Stimulated activated CD8-positive, alpha-beta memory T cell treated with anti-CD3 and anti-CD28 coated beads, Interleukin-12 subunit alpha, Interleukin-12 subunit beta, amount 100 ng/mL, for 24 hours (primary cell): Measurements from ENCODE around the gene CFAP70.
"Not testable (repeated sequence)": the region's sequence is repeated elsewhere in the genome, so short reads cannot be mapped to it uniquely, and the experiment has no call there.

ENCODE experiments used
- DNase-seq: peaks from one replicate; pipeline ENCODE4 v3.0.0-alpha.2; 2020; ENCODE audit errors: extremely low read depth

The CFAP70 gene

DNA sequence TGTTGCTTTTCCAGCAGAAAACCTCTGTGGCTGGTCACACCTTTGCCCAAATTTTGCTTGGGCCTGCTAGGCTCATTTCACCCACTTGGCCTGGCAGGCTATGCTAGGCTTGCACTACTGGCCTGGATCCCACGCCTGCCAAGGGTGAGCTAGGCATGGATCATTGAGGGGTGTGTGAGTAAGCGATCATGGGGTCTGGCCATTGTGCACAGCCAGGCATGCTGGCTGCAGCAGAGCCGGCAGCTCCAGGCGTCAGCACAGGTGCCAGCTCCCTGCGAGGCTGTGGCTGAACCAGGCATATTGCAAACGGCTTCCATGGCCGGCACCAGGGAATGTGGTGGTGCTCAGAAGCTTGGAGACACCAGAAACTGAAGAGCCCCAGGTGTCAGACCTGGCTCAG, 19.2 kb downstream of the CFAP70 start:
- no peak for DNase-seq

DNA sequence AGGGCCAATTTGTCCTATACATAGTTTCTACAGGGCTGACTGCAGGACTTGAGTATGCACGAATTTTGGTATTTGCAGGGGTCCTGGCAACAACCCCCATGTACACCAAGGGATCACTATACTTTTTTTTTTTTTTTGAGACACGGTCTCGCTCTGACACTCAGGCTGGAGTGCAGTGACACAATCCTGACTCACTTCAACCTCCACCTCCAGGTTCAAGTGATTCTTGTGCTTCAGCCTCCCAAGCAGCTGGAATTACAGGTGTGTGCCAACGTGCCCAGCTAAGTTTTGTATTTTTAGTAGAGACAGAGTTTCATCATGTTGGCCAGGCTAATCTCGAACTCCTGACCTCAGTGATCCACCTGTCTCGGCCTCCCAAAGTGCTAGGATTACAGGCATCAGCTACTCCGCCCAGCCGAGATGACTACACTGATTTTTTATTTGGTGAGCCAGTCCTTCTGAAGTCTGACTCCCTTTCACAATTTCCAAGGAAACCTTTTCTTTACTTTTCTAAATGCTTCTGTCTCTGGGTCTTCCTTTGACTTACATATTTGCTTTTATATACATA, 19.8 kb downstream of the CFAP70 start:
- no peak for DNase-seq

DNA sequence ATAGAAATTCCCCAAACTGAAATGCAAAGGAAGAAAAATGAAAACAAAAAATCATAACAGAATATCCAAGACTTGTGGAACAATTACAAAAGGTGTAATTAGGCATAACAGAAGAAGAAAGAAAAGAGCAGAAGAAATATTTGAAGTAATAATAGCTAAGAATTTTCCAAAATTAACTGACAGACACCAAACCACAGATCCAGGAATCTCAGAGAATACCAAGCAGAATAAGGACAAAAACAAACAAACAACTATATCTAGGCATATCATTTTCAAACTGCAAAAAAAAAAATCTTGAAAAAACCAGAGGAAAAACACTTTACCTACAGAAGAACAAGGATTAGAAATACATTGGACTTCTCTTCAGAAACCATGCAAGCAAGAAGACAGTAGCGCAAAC, 25.5 kb downstream of the CFAP70 start:
- DNase-seq: no peak

DNA sequence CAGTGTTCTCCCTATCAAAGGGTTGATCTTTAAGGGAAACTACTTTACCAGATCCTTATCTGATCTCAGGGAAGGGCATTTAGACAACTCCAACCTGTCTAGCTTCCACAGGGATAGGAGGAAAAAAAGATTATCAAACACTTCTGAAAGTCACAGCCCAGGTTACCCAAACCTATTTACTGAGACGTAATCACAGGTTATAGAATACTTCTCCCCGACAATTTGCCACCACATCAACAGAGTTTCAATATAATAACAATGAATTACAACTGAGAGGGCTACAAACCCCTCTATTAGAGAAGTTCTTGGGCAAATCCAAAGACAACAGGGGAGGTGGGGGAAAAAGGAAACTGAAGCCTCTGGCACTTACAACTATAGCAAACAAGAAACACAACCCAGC, 26.3 kb downstream of the CFAP70 start:
- no peak for DNase-seq

DNA sequence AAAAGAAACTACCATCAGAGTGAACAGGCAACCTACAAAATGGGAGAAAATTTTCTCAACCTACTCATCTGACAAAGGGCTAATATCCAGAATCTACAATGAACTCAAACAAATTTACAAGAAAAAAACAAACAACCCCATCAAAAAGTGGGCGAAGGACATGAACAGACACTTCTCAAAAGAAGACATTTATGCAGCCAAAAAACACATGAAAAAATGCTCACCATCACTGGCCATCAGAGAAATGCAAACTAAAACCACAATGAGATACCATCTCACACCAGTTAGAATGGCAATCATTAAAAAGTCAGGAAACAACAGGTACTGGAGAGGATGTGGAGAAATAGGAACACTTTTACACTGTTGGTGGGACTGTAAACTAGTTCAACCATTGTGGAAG, 30.1 kb downstream of the CFAP70 start:
- not testable (repeated sequence) for DNase-seq

DNA sequence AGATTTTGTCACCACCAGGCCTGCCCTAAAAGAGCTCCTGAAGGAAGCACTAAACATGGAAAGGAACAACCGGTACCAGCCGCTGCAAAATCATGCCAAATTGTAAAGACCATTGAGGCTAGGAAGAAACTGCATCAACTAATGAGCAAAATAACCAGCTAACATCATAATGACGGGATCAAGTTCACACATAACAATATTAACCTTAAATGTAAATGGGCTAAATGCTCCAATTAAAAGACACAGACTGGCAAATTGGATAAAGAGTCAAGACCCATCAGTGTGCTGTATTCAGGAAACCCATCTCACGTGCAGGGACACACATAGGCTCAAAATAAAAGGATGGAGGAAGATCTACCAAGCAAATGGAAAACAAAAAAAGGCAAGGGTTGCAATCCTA, 33.4 kb downstream of the CFAP70 start:
- DNase-seq: not testable (repeated sequence)

DNA sequence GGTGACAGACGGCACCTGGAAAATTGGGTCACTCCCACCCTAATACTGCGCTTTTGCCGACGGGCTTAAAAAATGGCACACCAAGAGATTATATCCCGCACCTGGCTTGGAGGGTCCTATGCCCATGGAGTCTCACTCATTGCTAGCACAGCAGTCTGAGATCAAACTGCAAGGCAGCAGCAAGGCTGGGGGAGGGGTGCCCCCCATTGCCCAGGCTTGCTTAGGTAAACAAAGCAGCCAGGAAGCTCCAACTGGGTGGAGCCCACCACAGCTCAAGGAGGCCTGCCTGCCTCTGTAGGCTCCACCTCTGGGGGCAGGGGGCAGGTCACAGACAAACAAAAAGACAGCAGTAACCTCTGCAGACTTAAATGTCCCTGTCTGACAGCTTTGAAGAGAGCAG, 35.1 kb downstream of the CFAP70 start:
- not testable (repeated sequence) for DNase-seq

DNA sequence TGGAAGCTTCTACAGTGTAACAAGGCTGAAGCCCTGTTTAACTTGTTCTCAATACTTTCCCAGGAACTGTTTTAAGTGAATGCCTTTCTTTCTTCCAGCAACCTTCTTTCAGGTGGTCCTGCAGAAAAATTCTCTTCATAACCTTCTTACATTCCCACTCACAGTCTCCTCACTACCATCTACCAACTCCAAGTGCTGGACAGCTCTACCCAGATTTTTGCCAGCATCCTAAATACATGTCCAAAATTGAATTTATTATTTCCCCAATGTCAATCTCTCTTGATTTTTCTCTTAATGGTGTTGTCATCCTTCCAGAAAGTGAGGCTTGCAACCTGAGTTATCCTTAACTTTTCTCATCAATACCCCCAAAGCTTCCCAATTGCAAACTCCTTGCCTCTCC, 48.2 kb downstream of the CFAP70 start:
- no peak for DNase-seq

DNA sequence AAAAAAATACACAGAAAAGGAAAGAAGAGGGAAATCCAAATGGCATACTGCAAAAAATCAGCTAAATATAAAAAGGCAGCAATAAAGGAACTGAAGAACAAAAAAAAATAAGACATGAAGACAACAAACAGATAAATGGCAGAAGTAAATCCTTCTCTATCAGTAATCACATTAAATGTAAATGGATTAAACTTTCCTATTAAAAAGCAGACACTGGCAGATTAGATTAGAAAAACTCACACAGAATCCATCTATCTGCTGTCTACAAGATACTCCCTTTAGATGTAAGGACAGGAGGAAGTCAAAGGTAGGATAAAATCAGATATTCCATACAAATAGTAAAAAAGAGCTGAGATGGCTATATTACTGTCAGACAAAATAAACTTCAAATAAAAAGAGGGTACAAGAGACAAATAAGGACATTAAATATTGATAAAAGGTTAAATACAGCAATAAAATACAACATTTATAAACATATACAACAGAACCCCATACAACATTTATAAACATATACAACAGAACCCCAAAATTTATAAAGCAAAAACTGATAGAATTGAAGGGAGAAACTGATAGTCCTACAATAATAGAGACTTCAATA, 51.4 kb downstream of the CFAP70 start:
- no peak for DNase-seq

DNA sequence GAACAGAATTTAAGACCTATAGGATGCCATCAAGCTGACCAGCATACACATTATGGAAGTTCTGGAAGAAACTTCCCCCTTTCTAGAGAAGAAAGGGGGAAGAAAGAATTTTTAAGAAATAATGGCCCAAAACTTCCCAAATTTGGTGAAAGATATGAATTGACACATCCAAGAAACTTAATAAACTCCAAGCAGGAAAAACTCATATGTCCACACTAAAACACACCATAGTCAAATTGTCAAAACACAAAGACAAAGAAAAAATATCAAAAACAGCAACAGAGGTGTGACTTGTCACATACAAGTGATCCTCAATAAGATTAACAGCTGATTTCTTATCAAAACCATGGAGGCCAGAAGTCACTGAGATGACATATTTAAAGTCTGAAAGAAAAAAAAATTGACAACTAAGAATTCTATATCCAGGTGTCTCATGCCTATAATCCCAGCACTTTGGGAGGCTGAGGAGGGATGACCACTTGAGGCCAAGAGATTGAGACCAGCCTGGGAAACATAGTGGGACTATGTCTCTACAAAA, 52.4 kb downstream of the CFAP70 start:
- no peak for DNase-seq

DNA sequence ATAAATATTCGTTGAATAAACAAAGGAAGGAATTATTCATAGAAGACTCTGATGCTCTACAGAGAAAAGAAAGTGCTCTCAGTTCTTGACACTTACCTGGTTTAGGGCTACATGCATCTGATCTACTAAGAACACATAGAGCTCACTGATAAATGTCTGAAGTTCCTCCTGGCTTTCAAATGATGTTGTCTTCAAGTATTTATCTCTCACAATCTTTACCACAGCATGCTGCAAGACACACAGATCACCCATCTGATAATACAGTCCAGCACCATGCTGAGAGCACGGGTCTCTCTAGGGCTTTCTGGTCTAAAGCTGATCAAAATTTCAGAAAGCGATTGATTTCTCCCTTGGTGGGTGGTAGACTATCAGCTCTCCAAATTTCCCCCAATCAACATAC, 61.7 kb downstream of the CFAP70 start:
- no peak for DNase-seq

DNA sequence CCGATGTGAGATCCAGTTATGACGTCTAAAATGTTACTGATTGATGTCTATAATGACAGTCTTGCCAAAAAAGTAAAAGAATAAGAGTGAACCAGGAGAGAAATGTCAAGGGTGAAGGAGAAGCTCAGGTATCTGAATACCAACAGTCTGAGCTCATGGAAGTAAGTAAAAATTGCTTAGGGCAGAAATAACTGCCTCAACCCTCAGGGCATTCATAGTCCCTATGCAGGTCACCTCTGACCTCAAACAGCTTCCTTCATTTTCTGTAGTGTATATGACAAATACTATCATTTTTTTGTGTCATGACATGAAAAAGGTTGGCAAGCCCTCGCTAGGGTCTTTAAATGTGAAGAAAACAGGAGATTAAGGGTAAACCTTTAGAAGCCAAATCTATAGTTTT, 65.2 kb downstream of the CFAP70 start:
- DNase-seq: no peak

DNA sequence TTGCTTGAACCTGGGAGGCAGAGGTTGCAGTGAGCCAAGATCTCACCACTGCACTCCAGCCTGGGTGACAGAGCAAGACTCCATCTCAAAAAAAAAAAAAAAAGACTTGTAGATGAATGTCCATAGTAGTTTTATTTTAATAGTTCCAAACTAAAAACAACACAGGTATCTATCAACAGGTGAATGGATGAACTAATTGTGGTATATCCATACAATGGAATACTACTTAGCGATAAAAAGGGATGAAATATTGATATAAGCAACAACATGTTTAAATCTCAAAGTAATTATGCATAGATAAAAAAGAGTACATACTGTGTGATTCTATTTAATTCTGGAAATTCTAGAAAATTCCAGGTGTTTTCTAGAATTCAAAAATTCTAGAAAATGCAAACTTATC, 68.7 kb downstream of the CFAP70 start:
- DNase-seq: no peak

DNA sequence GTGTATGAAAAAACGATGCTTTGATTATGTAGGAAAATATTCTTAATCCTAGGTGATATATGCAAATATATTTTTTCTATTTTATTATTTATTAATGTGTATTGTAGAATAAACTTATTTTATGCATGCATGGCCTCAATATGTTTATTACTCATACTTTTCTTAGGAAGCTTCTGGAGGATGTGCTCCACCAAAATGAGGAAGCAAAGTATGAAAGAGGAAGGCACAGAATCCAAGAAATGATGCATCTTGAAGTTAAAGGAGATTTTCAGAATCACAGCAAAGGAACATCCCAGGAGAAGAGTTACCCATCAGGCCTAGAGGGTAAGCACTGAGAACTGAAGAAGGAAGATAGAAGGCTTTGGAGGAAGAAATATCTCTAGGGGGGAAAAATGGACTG, 71.2 kb downstream of the CFAP70 start:
- no peak for DNase-seq

DNA sequence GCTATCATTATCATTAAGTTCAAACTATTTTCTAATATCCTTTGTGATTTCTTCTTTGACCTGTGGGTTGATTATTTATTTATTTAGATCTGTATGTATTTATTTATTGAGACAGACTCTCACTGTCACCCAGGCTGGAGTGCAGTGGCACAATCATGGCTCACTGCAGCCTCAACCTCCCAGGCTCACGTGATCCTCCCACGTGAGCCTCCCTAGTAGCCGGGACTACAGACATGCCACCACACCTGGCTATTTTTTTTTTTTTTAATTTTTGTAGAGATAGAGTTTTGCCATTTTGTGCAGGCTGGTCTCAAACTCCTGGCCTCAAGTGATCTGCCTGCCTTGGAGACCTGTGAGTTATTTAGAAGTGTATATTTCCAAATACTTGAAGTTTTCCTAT, 77.6 kb downstream of the CFAP70 start:
- no peak for DNase-seq

DNA sequence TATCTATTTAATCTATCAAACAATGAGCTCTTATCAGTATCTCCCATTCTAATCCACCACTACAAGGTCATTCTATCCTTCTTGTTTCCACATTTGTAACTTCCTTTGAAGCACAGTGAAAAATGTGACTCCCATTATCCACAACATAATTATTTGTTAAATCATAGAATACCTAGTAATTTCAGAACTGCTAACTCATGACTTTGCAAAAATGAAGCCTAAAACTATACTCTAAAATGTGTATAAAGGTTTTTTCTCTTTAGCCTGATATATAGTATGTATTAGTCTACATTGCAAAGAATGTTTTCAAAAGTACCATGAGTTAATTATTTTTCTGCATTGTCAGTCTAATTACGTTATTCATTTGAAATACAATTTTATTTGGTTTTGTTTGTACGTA, 94.2 kb downstream of the CFAP70 start:
- no peak for DNase-seq

DNA sequence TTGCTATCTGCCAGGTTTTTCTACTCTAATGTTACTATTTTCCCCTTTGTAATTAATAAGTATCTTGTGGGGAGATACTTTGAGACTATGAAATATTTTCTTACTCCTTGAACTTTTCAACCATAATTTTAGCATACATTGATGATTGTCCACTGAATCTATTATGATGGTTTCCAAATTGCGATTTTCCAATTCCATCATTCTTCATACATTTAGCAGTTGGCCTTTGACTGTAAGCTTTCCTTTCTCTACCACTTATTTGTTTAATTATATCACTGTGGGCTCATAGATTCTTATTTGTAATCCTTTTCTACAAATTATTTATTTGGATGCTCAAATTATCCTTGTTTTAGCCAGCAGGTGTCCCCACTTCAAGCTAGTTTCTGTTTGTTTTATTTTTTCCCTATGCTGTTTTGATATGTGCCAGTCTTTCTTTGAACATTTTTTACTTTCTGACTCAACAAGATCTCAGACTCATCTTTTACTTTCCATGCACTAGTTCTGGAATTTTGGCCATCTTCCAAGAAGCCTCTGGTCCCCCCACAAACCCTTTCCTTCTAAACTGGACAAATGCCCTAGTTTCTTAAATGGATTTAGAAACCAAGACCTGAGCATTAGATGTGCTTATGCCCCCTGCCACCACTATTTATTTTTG, 94.8 kb downstream of the CFAP70 start:
- no peak for DNase-seq

DNA sequence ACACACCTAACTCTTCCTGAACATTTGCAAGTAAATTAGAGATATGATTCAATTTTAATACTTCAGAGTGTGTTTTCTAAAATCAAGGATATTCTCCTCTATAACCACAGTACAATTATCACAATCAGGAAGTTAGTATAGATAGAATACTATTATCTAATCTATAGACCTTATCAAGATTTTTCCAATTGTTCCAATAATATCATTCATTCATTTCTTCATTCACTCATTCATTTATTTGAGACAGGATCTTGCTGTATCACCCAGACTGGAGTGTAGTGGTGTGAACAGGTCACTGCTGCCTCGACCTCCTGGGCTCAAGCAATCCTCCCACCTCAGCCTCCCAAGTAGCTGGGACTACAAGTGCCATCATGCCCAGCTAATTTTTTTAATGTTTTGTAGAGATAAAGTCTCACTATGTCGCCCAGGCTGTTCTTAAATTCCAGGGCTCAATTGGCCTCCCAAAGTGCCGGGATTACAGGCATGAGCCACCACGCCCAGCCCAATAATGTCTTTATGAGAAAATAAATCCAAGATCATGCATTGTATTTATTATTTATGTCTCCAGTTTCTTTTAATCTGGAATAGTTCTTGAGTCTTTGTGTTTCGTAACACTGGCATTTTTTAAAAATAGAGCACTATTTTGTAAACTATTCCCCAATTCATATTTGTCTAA, 95.6 kb downstream of the CFAP70 start:
- no peak for DNase-seq

DNA sequence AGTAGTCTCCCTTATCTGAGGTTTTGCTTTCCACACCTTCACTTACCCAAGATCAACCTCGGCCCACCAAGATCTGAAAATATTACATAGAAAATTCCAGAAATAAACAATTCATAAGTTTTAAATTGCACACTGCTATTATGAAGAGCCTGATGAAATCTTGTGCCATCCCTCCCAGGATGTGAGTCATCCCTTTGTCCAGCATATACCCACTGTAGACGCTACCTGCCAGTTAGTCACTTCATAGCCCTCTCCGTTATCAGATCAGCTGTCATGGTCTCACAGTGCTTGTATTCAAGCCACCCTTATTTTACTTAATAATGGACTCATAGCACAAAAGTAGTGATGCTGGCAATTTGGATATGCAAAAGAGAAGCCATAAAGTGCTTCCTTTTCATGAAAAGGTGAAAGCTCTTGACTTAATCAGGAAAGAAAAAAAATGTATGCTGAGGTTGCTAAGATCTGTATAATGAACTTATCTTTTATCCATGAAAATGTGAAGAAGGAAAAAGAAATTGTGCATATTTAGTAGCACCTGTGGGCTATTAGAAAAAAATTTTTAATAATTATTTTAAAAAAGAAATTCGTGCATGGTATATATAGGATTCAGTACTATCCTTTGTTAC, 96.4 kb downstream of the CFAP70 start:
- DNase-seq: no peak

DNA sequence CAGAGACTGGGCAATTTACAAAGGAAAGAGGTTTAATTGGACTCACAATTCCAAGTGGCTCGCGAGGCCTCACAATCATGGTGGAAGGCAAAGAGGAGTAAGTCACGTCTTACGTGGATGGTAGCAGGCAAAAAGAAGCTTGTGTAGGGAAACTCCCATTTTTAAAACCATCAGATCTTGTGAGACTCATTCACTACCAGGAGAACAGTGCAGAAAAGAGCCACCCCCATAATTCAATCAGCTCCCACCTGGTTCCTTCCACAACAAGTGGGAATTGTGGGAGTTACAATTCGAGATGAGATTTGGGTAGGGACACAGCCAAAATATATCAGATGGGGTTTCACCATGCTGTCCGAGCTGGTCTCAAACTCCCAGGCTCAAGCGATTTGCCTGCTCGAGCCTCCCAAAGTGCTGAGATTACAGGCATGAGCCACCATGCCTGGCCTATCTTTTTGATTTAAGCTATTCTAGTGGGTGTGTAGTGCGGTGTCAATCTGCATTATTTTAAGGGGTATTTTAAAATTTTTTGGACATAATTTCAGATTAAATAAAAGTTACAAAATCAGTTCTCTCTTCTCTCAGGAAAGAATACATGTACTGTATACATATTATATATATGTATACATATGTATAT, 97.2 kb downstream of the CFAP70 start:
- no peak for DNase-seq

DNA sequence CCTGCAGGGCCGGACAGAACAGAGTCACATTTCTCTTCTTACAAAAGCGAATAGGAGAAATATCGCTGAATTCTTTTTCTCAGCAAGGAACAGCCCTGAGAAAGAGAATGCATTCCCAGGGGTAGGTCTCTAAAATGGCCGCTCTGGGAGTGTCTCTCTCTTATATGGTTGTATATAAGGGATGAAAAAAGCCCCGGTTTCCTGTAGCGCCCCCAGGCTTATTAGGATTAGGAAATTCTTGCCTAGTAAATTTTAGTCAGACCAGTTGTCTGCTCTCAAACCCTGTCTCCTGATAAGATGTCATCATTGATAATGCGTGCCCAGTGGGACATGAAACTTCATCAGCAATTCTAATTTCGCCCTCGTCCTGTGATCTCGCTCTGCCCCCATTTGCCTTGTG, 100.1 kb downstream of the CFAP70 start:
- not testable (repeated sequence) for DNase-seq

DNA sequence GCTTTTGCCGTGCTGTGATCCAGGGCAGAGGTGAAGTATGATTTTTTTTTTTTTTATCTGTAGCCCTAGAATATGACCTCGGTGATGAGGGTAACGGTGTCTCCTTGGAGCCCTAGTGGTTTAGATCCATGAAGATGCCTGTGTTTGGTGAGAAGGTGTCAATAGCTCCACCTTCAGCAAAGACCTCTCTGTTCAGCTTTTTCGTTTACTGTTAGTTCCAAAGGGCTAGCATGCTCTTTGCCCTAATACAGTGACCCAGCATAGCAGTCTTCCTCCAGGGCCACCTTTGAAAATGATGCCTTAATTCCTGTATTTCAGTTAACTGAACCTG, 105.5 kb downstream of the CFAP70 start:
- DNase-seq: no peak
